Measurements from ENCODE around the gene CPNE2. TPM values are rescaled to one million over a fixed set of nuclear protein-coding genes. Genes with fewer than 3 reads are reported as not detected.

The CPNE2 gene
- total and polyA plus RNA-seq, 2 of the 8 experiments (the other 6 are each of a cell fraction or from before 2014, with no cell fraction given): 10.6 to 39.5 TPM

- TF ChIP-seq BACH1 (IDR thresholded peaks at IDR 0.05; ENCODE audit: low read length): no peak
These were observed 8.8 kb upstream of the CPNE2 start (continued) for GRCh38 chr16:57083485-57084126.
